SU-DHL-6 (cell line): ENCODE measurements around the gene POLR2J3.
"Not testable (repeated sequence)": the region's sequence is repeated elsewhere in the genome, so short reads cannot be mapped to it uniquely, and the experiment has no call there.

Source experiments
- CTCF ChIP-seq: fragments of 200-600 bp; sonication (generic); IDR thresholded peaks from one replicate; pipeline ENCODE4 v1.5.1; 2017; ENCODE audit warnings: antibody characterized with exemption, mild to moderate bottlenecking, low read length, moderate library complexity; ENCODE audit not compliant: insufficient read depth, poor library complexity, severe bottlenecking
- EZH2phosphoT487 ChIP-seq: fragments of 200-600 bp; sonication (generic), shearing (Covaris generic); conservative IDR thresholded peaks from 2 replicates; pipeline ENCODE4 v1.6.1; 2018; ENCODE audit warnings: mild to moderate bottlenecking, antibody characterized with exemption, low read length, moderate library complexity, mixed read lengths

DNA sequence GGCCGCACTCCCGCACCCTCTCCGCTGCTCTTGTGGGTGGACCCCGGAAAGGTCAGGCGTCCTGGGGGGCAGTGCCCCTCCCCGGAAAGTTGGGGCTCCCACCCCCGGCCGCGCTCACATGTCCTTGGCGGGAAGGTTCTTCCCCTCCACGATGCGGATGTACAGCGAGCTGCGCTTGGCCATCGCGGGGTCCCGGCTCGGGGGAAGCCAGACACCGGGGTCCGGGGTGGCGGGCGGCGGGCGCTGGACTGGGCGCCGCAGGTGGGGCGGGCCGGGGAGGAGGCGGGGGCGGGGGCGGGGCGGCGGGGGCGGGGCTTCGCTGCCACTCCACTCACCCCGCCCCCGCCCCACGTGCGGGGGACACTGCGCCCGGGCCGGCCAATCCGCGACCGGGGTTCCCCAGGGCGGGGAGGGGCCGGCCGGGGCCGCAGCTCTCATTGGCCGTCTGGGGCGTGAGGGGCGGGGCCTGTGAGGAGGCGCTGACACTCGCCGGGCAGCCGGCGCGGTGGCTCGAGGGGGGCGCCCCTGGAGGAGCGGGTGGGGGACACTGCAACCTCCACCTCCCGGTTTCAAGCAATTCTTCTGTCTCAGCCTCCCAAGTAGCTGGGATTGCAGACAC is 44.2 kb upstream of the POLR2J3 start, which contains the start of gene RASA4:
- TF ChIP-seq CTCF, EZH2phosphoT487: not testable (repeated sequence)
